Motor neuron (in vitro differentiated cells): ENCODE measurements around the gene MEIG1. TPM values are rescaled to one million over a fixed set of nuclear protein-coding genes. Genes with fewer than 3 reads are reported as not detected.
"Not testable (repeated sequence)": the region's sequence is repeated elsewhere in the genome, so short reads cannot be mapped to it uniquely, and the experiment has no call there.

ENCODE experiments used
- ATAC-seq, 8 experiments: fragments of 200-7000 bp; cut with Tn5 transposase; replicated peaks in 6 of 8; 2 replicates each; pipeline ENCODE4 v1.8.0; 2021; ENCODE audit warnings: mild to moderate bottlenecking in 8 of 8, moderate library complexity in 8 of 8
- H3K27ac ChIP-seq, 2 donors: fragments of 250-450 bp; sonication (Bioruptor Pico); 2 replicates each; pipeline ENCODE4 v1.9.0; 2021; ENCODE audit warnings: antibody characterized with exemption in 2 of 2, mild to moderate bottlenecking in 2 of 2, moderate library complexity in 1 of 2
- H3K4me1 ChIP-seq, 2 donors: fragments of 250-450 bp; sonication (Bioruptor Pico); replicated peaks in 1 of 2; 2 replicates each; pipeline ENCODE4 v1.6.1; 2021; ENCODE audit warnings: antibody characterized with exemption in 2 of 2, mild to moderate bottlenecking in 2 of 2, moderate library complexity in 1 of 2
- H3K4me3 ChIP-seq, 5 donors: fragments of 250-450 bp; sonication (Bioruptor Pico); 2 replicates each; pipeline ENCODE4 v1.9.0; 2021; ENCODE audit warnings: antibody characterized with exemption in 5 of 5, mild to moderate bottlenecking in 5 of 5, moderate library complexity in 4 of 5
- WGBS, 10 experiments: fragments of 450-650 bp; shearing (Covaris generic); methylation state at CpG; one replicate each; pipeline ENCODE4 v1.0.0; 2022; 5-methylcytosine and 5-hydroxymethylcytosine counted together
- in situ Hi-C, 9 experiments: fragments of 400-800 bp; cut with MboI; loops; one replicate each; pipeline ENCODE4 v1.15.0; 2021; ENCODE audit warnings: low sequenced_read_pairs in 9 of 9, low pct_unique_long_range_greater_than_20kb in 2 of 9; ENCODE audit not compliant: unreplicated experiment in 9 of 9
- total RNA-seq, 8 experiments: library from RNA; unstranded; fragments of 300-600 nt; gene quantifications; 2 replicates each; pipeline versions ENCODE4 v1.2.3 to v1.2.4, GENCODE V29; 2022

Gene MEIG1, protein sequence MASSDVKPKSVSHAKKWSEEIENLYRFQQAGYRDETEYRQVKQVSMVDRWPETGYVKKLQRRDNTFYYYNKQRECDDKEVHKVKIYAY
- total RNA-seq, result 1 to 10 TPM in 6 of 8 experiments, not detected in 2; 1.3 to 3.3 (median 2.1) TPM

DNA sequence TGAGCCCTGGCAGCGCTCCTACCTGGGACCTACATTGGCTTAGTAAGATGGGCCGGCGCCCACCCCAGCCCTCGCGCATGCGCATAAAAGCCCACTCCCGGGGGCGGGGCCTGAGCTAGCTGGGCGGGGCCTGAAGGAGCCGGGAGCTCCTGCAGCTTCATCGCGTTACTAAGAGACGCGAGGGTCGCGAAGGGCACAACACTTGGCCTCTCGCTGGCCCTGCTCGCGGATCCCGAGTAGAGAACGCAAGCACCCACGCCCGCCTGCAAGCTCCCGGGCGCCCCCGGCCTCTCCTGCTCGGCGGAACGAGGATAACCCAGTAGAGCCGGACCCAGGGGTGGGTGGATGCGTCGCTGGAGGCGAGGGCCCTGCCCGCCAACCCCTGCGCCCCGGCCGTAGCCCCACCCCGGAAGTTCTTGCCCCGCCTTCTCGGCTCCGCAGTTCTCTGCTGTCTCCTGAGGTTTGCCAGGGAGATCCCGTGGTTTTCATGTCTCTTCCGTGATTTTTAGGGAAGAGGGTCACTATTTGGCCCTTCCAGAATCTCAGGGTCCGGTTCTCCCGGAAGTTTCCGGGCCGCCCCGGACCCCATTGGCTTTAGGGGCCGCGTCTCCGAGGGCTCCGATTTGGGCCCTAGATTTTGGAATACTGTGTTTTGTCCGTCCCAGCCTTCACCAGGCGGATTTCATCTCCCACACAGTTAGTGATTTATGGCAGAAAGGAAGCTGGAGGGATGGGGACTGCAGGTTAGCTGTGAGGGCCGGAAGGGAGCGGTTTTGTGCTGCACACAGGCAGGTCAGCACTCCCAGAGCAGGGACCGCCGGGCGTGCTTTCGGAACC lies at the start of gene MEIG1:
MEIG1 (plus strand) TSS at position 168 of the 837 bp plus-strand sequence. CDS start 7,081 bp downstream, outside the sequence.
- in situ Hi-C loops, result no loop called here
- WGBS, 10 experiments, result 0 to 17% (median 0%) methylated on average over 1 to 11 of the region's 60 CpGs; no CpG with 5 or more reads in 3 of the 10 experiments
- ATAC-seq, result peak; percentile 85 to 97 (median 96)
- H3K4me3 ChIP-seq, result peak within 1 kb of the TSS; percentile 78 to 94 (median 84)
- H3K27ac ChIP-seq, result peak within 1 kb of the TSS; percentile 92 to 94
- H3K4me1 ChIP-seq, result peaks cover 4 to 6% of the 10 kb centered on the region in 2 donors

DNA sequence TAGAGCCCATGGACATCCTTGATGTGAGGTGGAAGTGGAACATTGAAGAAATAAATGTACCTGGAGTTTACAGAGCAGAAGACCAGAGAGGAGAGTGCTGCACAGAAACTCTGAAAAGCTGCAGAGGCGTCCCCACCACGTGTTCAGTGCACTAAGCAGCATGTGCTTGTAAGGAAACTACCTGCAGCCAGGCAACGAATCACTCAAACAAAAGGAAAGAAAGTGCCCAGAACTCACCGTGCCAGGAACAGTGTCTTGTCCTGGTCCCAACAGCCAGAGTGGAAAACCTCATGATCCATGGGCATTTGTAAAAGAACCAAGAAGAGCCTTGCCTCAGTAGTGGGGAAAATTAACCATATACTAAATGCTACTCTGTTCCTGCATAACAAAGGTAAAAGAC lies 48.2 kb upstream of the MEIG1 start:
- no peak for ATAC-seq
- Histone ChIP-seq H3K27ac (no peak overlapping the region), H3K4me3 (no peak overlapping the region), H3K4me1 (no peaks in the 10 kb centered on the region)
- in situ Hi-C loops, result no loop called here
- WGBS, 10 experiments, result 80 to 100% (median 93%) methylated on average over 1 to 4 of the region's 4 CpGs; no CpG with 5 or more reads in 1 of the 10 experiments

DNA sequence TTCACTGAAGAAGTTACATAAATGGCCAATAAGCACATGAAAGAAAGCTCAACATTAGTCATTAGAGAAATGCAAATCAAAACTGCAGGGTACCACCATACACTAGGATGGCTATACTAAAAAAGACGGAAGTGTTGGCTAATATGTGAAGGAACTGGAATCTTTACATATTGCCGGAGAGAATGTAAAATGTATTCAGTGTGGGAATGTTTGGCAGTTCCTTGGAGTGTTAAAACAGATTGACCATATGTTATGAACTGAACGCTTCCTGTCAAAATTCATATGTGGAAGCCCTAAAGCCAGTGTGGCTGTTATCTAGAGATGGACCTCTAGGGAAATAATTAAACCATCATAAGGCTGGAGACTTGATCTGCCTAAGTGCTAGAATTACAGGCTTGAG lies 47.4 kb upstream of the MEIG1 start:
- H3K27ac ChIP-seq, result no peak overlapping the region
- no peaks in the 10 kb centered on the region for H3K4me1 ChIP-seq
- ATAC-seq, result peak in 1 of 8 experiments; percentile 26
- WGBS, 10 experiments, result 59 to 100% (median 95%) methylated on average over 1 to 3 of the region's 3 CpGs; no CpG with 5 or more reads in 1 of the 10 experiments
- no peak overlapping the region for H3K4me3 ChIP-seq
- in situ Hi-C loops, result no loop called here

DNA sequence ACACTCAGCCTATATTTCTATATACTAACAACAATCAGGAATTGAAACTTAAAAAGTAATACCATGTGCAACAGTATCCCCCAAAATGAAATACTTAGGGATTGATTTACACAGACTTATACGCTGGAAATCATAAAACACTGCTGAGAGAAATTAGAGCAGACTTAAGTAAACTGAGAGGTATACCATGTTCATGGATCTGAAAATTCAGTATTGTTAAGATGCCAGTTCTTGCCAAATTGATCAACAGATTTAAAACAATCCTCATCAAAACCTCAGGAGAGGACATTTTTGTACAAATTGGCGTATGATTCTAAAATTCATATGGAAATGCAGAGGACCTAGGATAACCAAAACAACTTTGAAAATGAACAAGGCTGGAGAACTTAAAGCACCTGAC lies 42.6 kb upstream of the MEIG1 start:
- 90 to 100% (median 100%) methylated on average over 2 of the region's 2 CpGs; no CpG with 5 or more reads in 2 of the 10 experiments for WGBS, 10 experiments
- H3K4me1 ChIP-seq, result no peaks in the 10 kb centered on the region
- no peak overlapping the region for H3K27ac ChIP-seq
- ATAC-seq, result no peak
- H3K4me3 ChIP-seq, result no peak overlapping the region
- in situ Hi-C loops, result no loop called here

DNA sequence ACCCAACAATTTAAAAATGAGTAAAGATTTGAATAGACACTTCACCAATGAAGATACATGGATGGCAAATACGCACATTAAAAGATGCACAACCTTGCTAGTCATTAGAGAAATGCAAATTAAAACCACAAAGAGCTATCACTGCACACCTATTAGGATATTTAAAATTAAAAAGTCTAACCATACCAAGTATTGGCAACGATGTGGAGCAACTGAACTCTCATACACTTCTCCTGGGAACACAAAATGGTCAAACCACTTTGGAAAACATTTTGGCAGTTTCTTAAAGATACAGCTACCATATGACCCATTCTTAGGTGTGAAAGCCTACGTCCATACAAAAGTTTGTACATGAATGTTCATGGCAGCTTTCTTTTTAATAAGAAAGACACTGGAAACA lies 41.4 kb upstream of the MEIG1 start:
- H3K4me3 ChIP-seq, result no peak overlapping the region
- in situ Hi-C loops, result no loop called here
- no peaks in the 10 kb centered on the region for H3K4me1 ChIP-seq
- WGBS, 10 experiments, result 89 to 100% (median 97%) methylated on average over 1 to 3 of the region's 3 CpGs; no CpG with 5 or more reads in 1 of the 10 experiments
- no peak for ATAC-seq
- H3K27ac ChIP-seq, result no peak overlapping the region

DNA sequence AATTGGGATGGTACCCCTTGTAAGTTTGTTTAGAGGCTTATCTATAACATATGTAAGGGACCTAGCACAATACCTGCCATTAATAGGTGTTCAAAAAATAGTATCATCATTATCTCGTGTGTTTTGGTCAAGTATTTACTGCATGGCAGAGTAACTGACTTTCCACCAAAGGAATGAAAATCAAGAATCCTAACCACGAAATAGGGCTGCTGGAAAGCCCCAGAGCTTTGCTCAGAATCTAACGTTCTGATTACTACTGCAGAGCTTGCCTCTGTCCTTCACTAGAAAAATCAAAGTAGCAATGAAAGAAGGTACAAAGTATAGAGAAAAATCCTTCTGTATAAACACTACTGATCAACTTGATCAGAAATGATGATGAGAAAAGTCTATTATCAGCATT lies 40.2 kb upstream of the MEIG1 start:
- 42 to 100% (median 86%) methylated on average over 1 to 3 of the region's 3 CpGs; no CpG with 5 or more reads in 1 of the 10 experiments for WGBS, 10 experiments
- in situ Hi-C loops, result no loop called here
- H3K27ac ChIP-seq, result no peak overlapping the region
- H3K4me1 ChIP-seq, result no peaks in the 10 kb centered on the region
- ATAC-seq, result no peak
- H3K4me3 ChIP-seq, result no peak overlapping the region

DNA sequence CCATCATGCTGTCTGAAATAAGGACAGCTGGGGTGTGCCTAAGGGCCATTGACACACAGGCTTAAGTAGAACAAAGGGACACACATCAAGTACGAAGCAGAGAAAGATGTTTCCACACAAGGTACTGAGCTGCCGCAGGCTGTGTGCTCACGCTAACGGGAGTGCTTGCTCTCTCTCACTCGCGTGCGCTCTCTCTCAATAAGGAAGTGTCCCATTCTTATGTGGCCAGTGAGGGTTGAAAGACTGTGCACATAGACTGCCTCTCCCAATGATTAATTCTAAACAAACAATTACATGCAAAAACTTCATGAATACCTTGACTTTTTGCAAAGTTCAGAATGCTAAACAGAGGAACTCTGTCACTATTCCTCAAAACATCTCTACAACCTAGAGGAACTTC lies 35.2 kb upstream of the MEIG1 start:
- Histone ChIP-seq H3K27ac (no peak overlapping the region), H3K4me1 (no peaks in the 10 kb centered on the region), H3K4me3 (no peak overlapping the region)
- 80 to 100% (median 96%) methylated on average over 1 to 7 of the region's 7 CpGs; no CpG with 5 or more reads in 4 of the 10 experiments for WGBS, 10 experiments
- in situ Hi-C loops, result no loop called here
- ATAC-seq, result peak in 3 of 8 experiments; percentile 15 to 73 (median 57)

DNA sequence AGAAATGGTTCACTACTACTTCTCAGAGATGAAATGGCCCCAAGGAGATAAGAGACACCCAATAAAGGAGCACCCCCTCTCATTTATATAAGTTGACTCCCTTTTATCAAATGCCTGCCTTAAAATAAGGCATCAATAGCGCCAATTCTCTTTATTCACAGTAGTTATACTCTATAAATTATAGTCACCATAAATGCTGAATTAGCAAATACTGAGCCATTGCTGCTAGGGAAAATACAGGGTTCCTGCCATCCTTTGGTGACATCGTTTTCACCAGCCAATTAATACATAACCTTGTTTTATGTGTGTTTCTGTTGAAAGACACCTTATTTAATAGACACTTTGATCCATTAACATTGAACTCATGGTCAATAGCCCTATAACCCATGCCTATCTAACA lies 33.9 kb upstream of the MEIG1 start:
- in situ Hi-C loops, result no loop called here
- WGBS, 10 experiments, result 86 to 100% (median 100%) methylated on average over 1 to 2 of the region's 2 CpGs; no CpG with 5 or more reads in 1 of the 10 experiments
- ATAC-seq, result no peak
- H3K27ac ChIP-seq, result no peak overlapping the region
- H3K4me3 ChIP-seq, result no peak overlapping the region
- H3K4me1 ChIP-seq, result no peaks in the 10 kb centered on the region

DNA sequence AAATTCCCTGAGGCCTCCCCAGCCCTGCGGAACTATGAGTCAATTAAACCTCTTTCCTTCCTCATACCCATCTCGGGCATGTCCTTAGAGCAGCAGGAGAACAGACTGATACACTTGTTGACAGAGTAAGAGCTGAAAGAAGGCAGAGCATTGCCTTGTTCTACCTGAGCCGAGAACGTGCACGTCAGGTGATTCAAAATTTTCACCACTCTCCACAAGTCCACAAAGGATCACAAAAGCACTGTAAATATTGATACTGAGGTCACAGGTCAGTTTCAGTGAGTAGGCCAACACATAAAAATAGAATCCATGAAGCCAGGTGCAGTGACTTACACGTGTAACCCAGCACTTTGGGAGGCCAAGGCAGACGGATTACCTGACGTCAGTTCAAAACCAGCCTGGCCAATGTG lies 33.1 kb upstream of the MEIG1 start:
- no peak overlapping the region for H3K4me3 ChIP-seq
- no peaks in the 10 kb centered on the region for H3K4me1 ChIP-seq
- no peak overlapping the region for H3K27ac ChIP-seq
- 92 to 100% (median 100%) methylated on average over 2 to 8 of the region's 8 CpGs; no CpG with 5 or more reads in 4 of the 10 experiments for WGBS, 10 experiments
- ATAC-seq, result no peak
- in situ Hi-C loops, result no loop called here

DNA sequence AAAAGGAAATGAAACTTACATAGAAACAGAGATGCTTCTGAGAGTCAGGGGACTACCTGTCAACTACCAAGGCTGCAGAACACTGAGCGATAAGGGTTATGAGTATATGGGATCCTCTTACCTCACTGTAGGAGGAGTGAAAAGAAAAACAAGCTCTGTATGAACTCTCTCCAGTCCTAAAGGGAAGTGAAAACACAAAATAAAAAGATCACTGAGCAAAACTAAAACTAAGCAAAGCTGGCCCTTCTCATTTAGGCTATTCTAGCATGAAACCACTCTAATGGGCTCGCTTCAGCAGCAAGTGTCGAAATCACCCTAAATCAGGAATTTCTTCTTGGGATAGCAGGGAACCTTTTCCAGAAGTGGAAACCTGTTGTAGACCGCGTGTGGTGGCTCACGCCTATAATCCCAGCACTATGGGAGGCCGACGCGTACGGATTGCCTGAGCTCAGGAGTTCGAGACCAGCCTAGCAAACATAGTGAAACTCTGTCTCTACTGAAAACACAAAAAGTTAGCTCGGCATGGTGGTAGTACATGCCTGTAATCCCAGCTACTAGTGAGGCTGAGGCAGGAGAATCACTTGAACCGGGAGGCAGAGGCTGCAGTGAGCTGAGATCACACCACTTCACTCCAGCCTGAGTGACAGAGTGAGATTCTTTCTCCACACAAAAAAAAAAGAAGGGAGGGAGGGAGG lies 32.3 kb upstream of the MEIG1 start:
- in situ Hi-C loops, result no loop called here
- no peak overlapping the region for H3K27ac ChIP-seq
- ATAC-seq, result no peak
- H3K4me1 ChIP-seq, result no peaks in the 10 kb centered on the region
- H3K4me3 ChIP-seq, result no peak overlapping the region
- 44 to 100% (median 93%) methylated on average over 1 to 11 of the region's 13 CpGs; no CpG with 5 or more reads in 1 of the 10 experiments for WGBS, 10 experiments

DNA sequence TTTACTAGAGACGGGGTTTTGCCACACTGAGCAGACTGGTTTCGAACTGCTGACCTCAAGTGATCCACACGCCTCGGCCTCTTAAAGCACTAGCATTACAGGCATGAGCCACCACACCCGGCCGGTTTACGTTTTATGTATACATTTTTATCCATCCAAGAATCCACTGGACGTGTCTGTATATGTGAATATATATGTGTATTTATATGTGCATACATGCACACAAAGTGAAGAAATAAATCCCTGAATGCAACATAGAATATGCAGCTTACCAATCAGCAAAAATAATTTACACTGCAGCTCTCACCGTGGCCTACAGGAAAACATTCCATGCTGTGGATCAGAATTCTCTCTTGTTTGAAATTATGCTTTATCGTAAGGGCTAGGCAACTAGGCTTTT lies 28.6 kb upstream of the MEIG1 start:
- H3K27ac ChIP-seq, result no peak overlapping the region
- in situ Hi-C loops, result no loop called here
- ATAC-seq, result peak in 4 of 8 experiments; percentile 26 to 95 (median 56)
- 4 to 100% (median 91%) methylated on average over 1 to 9 of the region's 10 CpGs; no CpG with 5 or more reads in 1 of the 10 experiments for WGBS, 10 experiments
- H3K4me3 ChIP-seq, result no peak overlapping the region
- H3K4me1 ChIP-seq, result no peaks in the 10 kb centered on the region

DNA sequence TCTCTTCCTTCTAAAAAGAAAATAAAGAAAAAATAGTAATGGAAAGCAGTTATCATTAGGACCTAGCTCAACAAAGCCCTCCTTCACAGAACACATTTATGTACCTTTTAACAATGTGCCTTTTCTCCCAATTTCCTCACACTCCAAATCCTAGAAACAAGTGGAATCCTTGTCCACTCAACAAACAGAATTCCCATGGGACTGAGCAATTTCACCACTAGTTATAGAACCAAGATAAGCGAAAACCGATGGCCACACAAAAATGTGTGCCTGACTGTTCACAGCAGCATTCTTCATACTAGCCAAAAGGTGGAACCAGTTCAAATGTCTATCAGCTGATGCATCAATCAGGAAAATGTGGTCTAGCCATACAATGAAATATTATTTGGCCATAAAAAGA lies 22.6 kb upstream of the MEIG1 start:
- Histone ChIP-seq H3K4me3 (no peak overlapping the region), H3K27ac (no peak overlapping the region), H3K4me1 (no peaks in the 10 kb centered on the region)
- in situ Hi-C loops, result no loop called here
- WGBS, 10 experiments, result 60 to 100% (median 100%) methylated on average over 1 to 2 of the region's 2 CpGs; no CpG with 5 or more reads in 5 of the 10 experiments
- no peak for ATAC-seq

DNA sequence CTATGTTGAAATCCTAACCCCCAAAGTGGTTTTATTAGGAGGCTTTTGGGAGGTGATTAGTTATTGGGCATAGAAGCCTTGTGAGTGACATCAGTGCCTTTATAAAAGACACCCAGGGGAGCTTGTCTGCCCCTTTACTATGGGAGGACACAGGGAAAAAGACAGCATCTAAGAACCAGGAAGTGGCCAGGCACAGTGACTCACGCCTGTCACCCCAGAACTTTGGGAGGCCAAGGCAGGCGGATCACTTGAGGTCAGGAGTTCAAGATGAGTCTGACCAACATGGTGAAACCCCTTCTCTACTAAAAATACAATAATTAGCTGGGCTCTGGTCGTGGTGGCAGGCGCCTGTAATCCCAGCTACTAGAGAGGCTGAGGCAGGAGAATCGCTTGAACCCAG lies 20.2 kb upstream of the MEIG1 start:
- ATAC-seq, in situ Hi-C loops: not testable (repeated sequence)

More for the DNA sequence above, 20.2 kb upstream of the MEIG1 start:
- 80 to 100% (median 90%) methylated on average over 1 to 2 of the region's 5 CpGs; no CpG with 5 or more reads in 7 of the 10 experiments for WGBS, 10 experiments
- not testable (repeated sequence) for H3K4me3 ChIP-seq, H3K27ac ChIP-seq, H3K4me1 ChIP-seq
